Stimulated activated CD4-positive, alpha-beta T cell treated with anti-CD3 and anti-CD28 coated beads, Interleukin-4, amount 100 ng/mL, for 48 hours (primary cell): ENCODE measurements around the gene NSF.
"Not testable (repeated sequence)": the region's sequence is repeated elsewhere in the genome, so short reads cannot be mapped to it uniquely, and the experiment has no call there.

Experiments
- DNase-seq, 2 donors: peaks; one replicate each; pipeline ENCODE4 v3.0.0-alpha.2; 2020; ENCODE audit warnings: low read depth in 2 of 2

Gene NSF

DNA sequence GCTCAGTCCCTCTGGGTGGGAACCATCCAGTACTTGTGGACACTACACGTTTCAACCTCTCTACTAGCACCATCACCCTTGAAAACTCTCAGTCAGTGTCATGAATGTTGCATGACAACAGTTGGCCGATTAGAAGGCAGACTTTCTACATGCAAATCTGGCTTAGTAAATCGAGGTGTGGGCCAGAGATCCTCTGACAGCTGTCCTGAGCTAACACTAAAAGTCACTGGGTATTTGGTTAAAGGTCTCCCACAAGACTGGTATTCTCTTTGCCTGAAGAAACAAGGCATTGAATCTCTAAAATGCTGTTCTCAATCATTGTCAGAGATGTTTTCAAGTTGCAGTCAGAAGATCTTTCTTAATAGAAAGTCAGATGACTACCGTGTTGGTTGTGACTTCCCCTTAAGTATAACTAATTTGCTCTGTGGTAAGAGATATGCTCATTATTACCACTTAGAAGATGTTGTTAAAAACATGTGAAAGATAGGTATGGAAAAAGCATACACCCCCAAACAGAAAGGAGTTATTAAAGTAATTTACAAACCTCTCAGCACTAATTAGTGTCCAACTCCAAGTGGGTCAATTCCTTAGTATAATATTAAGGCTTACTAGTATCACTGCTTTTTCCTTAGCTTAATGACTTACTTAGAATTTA, 165.7 kb downstream of the NSF start:
- DNase-seq, result no peak

DNA sequence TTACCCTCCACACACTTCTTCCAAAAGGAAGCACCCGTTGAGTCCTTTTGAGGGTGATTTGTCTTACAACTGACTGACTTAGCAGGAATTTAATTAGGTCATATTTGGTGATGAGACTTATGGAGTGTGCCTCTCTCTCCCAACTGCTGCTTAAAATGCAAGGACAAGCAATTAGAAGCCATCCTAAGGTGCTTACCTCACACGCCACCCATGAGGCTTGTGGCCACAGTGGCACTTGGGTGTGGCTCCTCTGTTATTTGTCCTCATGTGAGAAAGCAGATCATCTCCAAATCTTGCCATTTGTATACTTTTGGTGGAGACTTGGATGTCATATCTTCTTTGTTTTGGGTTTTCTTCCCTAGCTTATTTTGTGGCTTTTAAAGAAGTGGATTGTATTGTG, 166.4 kb downstream of the NSF start:
- DNase-seq, result no peak

DNA sequence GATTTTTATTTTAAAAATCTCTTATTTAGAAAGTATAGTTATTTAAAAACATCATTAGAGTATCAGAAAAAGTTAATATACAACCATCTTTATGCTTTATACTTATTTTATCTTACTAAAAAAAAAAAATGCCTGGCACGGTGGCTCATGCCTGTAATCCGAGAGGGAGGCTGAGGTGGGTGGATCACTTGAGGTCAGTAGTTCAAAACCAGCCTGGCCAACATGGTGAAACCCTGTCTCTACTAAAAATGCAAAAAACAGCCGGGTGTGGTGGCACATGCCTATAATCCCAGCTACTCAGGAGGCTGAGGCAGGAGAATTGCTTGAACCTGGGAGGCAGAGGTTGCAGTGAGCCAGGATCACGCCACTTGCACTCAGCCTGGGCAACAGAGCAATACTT, 167.1 kb downstream of the NSF start:
- not testable (repeated sequence) for DNase-seq

DNA sequence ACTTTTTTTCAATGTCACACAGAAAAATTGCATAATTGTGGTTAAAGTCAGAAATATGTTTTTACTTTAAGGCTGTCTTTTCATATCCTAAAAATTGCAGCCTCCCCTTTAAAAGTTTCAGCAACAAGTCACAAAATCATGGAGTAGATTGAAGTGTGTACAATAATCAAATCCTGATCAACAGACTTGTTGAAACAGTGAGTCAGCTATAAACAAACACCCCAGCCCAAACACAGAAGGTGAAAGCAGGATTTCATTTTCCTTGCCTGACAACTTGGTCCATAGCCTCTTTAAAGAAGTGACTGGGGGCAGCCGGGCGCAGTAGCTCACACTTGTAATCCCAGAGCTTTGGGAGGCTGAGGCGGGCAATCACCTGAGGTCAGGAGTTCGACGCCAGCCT, 168.1 kb downstream of the NSF start:
- DNase-seq, result no peak

DNA sequence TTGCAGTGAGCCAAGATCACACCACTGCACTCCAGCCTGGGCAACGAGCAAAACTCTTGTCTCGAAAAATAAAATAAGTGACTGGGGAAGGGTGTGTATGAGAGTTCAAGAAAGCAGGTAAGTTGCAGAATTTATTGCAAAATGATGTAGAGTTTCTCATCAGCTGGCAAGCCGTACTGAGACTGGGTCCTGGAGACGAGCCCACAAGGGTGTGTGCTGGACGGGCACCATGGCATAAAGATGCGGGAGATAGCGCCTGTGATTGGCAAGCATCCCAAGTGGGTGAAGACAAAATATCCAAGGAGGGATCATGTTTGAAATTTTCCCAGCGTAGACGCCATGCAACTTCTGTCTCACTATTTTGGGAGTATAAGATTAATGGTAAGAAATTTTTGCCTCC, 168.7 kb downstream of the NSF start:
- no peak for DNase-seq

DNA sequence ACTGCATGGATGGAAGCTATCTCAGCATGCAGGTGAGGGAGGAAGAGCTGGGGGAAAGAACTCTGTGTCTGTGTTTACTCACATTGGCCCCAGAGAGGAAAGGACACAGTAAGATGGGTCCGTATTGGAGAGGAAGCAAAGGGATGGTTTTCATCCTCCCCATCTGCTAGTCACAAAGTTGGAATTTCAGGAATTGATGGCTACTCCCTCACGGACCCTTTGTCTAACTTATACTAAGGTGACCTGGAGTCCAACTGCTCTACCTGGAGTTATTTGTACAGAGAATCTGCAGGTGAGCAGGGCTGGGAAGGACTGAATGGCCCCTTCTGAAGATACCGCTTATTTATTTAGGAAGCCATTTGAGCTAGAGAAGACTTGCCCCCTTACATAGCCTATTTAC, 172.9 kb downstream of the NSF start:
- no peak for DNase-seq

DNA sequence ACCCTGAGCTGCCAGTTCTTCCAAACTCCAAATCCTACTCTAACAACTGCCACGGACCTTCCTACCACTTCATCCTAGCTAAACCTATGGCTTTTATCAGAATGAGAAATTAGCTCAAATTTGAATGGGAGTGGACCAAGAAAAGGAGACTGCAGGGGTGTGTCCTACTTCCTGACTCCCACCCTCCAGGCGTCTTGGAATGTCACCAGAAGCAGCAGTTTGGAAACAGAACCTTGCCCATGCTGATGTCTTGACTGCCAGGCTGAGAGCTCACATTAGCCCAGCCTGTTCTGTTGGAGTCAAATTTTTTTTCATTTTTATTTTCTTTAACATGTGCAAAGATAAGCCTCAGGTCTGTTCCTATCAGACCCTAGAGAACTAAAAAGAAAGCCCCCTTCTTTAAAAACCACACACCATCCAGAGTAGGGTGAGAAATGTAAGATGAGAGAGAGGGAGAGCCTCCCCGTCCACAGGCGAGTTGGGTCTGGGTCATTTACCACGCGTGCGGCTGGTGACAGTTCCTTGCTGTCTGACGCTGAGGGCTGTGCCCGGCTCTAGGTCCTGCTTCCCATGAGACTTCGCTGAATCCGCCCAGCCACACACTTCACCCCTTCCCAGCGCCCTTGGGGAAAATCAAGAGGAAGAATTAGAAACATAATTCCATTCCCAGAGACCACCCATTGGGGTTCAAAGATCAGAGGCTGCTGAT, 173.7 kb downstream of the NSF start:
- DNase-seq, result no peak

DNA sequence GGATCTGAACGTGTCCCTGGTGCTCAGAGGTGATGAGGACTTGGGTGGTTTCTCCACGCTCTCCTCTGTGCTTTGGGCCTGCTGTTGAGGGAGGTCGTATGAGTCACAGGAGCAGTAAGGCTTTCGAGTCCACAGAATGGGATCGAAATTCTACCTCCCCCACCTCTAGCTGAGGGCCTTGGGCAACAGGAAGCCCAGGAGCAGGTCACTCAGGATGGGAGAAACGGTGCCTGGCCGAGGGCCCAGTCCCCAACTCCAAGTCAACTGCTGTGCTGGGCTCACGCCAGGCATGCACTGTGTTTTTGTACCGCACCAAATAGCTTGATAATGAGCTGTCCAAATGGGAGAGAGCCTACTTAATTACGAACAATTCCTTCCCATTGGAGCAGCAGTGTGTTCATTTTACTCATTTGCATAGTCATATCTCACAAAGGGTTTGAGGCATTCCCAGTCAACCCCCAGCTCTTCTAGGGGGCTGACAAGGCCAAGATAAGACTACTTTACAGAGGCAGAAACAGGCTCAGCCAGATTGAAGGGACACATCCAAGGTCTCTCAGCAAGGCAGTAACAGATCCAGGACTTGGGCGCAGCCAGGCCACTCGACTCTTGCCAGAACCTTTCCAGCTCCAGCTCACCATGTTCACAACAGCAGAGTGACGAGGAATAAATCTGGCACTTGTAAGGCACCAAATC, 174.4 kb downstream of the NSF start:
- no peak for DNase-seq

DNA sequence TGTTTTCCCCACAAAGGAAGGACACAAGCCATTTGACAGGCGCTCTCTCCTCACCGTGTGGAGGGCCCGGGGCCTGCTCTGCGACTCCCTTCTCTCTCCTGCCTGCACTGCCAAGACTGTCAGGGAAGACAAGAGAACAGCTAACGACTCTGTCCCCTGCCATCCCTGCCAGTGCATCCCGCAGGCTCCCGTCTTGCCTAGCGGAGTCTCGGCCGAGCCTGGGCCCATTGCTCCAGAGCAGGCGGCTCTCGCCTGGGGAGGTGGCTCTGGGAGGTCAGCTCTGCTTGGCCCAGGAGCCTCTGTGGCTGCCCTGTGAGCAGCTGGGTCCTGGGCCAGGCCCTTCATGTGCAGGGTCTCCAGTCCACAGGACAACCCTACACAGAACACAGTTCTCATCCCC, 175.0 kb downstream of the NSF start:
- DNase-seq, result no peak

DNA sequence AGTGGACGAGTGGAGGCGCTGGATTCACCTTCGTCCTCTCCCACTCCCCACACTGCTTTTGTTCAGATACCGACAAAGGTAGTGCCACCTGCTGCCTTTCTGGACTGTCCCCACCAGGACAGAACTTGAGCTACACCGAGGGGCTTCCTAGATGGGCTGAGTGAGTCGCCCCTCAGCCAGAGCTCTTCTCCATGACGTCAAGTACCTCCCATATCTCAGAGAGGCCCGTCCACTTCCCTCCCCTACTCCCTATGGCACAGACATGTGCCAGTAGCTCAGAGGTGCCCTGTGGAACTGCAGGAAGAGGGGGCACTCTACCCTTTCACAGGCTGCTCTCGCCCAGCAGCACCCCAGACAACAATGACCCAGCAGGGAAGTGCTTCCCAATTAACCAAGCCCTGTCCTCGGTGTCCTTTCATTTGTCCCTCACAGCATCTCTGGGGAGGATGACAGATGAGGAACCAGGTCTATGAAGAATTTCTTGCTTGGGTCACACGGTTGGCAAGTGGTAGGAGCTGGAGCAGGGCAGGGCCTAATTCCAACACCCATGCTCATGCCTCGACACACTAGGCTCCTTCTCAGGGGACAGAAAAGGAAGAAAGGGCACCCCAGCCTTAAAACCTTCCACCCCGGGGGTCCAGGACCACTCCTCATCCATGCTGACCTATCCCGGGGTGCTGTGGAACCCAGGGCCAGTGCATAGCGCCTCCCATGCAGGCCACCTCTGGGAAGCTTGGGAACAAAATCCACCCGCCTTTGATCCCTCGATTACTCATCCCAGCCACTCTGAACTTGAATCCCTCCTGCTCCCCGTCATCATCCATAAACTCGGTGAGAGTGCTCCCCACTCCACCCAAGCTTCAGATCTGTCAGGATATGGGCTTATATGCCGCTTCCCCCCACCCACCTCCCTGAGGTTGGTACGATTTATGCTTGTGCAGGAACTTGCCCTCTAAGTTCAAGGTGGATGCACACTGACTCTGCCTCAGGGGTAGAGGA, 176.3 kb downstream of the NSF start:
- DNase-seq, result no peak

DNA sequence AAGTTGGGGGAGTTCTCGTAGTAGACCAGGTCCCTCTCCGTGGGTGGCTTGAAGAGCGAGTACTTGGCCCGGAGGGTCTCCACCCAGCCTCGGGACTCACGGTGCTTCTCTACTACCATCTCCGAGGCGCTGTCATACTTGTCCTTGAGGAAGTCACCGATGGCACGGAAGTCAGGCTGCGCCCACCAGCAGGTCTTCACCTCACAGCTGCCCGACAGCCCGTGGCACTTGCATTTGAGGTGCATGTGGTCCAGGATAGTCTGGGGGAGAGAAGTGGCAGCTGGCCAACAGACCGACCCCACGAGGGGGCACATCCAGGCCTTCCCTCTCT, 178.0 kb downstream of the NSF start:
- DNase-seq, result no peak

DNA sequence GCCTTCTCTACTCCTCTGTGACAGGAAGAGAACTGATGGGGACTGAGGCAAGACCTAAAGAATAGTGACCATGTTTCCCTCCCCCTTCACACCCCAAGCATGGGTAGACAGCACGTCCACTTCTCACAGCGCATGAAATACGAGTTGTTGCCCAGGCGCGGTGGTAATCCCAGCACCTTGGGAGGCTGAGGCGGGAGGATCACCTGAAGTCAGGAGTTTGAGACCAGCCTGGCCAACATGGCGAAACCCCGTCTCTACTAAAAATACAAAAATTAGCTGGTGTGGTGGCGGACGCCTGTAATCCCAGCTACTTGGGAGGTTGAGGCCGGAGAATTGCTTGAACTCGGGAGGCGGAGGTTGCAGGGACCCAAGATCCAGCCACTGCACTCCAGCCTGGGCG, 178.4 kb downstream of the NSF start:
- not testable (repeated sequence) for DNase-seq

DNA sequence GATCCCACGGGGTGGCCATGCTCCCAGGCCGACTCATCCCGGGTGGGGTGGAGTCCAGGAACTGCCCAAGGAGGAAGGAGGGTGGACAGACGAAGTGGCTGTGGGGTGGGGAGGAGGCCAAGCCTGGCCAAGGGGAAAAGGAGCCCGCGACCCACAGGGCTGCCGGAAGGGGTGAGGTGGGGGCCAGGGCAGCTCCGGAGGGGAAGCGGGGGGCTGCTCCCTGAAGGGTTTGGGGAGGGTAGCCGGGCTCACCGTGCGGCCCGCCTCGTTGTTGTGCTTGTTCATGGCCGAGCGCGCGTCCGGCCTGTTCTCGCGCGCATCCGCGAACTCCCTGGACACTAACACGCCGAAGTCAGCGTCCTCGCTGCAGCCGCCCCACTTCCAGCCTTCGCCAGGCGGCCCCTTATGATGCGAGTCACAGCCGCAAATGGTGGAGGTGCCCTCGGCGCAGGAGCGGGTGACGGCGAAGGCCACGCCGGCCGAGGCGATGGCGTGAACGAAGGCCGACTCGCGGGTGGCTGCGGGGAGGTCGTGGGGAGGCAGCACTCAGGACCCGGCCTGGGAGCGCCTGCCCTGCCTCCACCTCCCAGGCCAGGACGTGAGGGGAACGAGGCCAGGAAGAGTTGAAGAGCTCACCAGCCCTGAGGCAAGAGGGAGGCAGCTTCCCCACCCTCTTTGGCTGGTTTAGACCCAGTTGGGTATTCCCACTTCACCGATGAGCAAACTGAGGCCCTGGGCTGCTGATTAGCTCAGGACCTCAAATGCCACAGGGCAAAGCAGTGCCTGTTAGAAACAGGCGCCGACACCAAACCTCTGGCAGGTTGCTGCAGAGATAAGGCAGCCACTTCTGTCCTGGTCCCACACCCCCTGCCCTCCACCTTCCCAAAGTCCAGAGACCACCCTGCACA, 179.3 kb downstream of the NSF start:
- no peak for DNase-seq

DNA sequence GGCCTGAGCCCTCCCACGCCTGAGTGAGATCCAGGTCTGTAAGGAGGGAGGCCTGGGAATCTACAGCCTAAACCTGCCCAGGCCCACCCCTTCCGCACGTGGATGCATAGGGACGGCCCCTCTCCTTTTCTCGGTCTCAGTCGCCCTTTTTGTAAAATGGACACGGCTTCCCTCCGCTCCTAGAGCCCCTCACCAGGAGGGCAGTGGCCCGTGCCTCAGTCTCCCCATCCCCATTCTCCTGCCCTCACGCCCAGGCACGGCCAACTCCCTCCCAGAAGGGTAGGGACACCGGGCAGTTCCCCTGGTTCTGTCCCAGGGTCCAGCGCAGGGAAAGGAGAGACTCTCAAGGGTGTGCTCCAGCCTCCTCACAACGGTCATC, 180.0 kb downstream of the NSF start:
- no peak for DNase-seq

DNA sequence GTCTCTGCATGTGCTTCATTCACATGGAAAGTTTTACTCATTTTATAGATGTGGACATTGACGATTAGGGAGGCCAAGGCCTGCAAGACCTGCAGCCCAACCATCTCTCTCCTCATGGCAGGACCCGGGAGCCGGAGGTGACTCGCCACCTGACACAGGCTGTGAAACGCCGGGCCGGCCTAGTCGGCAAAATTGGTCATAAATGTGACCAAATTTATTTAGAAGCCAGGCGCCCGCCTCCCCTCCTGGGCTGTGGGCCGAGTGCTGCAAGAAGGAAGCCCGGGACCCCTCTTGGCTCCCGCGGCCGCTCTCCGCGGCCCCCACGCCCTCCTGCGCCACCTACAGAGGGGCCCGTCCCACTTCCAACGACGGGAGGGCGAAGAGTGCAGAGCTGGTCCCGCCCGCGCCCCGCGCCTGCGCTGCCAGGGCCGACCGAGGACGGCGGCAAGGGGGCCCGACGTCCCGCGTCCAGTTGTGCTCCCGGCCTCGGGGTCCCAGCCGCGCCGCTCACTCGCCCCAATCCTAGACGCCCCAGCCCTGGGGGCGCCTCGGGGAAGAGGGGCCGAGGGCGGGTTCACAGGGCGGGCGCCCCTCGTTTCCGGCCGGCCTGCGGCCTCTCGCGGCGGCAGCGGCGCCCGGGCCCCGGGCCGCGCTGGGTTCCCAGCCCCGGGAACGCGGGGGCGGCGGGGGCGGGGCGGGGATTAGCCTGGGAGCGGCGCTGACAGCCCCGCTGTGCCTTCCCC, 180.5 kb downstream of the NSF start:
- no peak for DNase-seq

DNA sequence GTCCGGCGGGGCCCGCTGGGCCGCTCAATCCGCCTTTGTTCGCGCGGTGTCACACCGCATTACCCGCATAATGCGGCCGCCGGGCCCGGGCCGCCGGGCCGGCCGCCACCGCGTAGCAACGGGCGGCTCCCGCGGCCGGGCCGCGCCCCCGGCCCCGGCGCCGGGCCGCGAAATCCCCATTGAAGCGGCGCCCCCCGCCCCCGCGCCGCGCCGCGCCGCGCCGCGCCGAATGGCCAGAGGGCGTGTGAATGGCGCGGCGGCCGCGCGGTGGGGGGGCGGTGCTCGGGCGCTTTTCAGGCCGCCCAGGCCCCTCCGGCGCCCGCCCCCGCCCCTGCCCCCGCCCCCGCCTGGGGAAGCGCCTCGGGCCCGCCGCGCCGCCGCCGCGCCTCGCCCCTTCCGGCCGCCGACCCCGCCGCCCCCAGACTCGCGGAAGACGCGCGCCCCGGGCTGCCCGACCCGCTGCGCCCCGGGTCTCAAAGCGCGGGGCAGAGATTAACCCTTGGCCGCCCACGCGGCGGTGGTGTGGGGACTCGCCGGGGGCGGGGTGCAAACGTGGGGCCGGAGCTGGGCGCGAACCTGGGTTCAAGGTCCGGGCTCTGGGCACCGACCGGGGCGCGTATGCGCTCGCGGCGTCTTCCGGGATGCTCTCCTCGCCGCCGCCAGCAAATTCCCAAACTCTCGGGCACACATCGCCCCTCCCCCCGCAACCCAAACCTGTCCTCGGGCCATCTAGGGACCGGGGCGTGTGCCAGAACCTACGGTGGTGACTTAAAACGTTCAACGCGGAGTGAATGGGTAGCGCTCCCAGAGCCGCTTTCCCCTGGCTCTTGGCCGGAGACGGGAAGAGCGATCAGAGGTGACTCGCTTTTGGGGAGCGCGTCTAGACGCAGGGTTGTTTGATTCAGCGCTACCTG, 181.3 kb downstream of the NSF start:
- no peak for DNase-seq

DNA sequence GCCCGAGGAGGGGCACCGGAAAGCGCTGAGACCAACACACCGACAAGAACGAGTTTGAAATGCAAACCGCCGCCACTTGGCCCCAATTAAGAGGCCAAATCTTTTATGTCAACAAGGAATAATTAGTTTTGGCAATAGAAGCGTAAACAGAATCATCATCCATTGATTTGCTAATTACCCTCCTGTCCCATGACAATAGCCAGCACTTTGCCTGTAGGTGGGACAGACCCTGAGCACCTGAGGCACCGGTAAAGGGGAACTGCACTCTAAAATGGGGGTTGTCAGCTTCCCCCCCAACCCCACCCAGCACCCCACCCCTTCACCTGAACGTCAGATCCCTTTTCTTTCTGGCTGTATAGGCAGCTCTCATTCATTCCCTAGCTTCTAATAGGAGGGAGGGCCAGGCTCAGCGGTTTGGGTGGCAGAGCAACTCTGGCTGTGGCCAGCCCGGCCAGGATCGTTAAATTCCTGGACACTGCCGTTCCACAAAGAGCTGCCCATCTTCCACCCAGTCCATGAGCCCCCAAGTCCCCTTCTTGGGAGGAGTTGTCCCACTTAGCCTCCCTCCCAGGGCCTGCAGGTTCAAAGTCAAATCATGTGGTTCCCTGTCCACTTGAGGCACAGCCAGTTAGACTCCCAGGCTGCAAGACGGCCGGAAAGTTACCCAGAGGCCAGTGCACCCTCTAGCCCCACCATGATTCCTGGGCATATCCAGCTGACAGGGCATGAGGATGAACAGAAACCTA, 182.2 kb downstream of the NSF start:
- DNase-seq, result no peak

DNA sequence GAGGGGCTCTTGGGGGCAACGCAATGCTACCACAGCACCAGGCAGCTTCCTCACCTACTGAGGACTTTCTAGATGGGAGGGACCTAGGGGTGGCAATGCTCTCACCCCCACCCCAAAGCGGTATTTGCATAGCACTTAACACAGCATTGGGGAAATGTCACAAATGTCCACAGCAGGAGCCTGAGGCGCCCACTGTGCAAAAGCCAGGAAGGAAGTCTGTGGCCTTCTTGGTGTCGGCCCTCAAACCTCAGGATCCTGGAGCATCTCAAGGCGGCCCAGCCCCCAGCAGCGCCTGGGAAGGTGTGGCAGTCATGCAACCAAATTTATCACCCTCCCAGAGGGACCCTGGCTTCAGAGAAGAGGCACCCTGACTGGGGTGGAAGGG, 182.7 kb downstream of the NSF start:
- no peak for DNase-seq

DNA sequence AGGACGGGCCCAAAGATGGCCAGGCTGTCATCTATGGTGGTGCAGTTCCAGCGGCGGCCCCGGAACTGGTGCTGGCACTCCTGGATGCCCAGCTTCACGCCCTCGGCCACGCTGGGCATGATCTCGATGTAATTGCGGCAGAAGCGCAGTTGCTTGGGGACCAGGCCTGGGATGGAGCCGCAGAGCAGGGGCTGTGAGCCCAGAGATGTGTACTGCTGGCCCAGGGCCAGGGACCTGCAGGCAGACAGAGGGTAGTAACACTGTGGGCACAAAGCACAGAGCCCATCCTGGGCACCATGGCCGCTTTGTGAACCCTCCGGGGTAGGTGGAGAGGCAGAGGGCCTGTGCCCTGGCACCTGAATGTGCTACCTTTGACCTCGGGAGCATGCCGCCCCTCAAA, 183.2 kb downstream of the NSF start:
- DNase-seq, result no peak
